Esophagus (tissue), 2 donors: Measurements from ENCODE around the gene ABL2. TPM values are rescaled to one million over a fixed set of nuclear protein-coding genes. Genes with fewer than 3 reads are reported as not detected.

Experiments used
- H3K27ac ChIP-seq, 2 donors: one replicate each; pipeline ENCODE4 v1.5.1; 2013; ENCODE audit warnings: low read depth in 2 of 2, mild to moderate bottlenecking in 2 of 2, inconsistent platforms in 1 of 2, low read length in 1 of 2, moderate library complexity in 1 of 2
- H3K27me3 ChIP-seq, 2 donors: one replicate each; pipeline ENCODE4 v1.6.1; 2013; ENCODE audit warnings: low read length in 2 of 2, control low read depth in 1 of 2, mild to moderate bottlenecking in 1 of 2; ENCODE audit not compliant: insufficient read depth in 2 of 2, control insufficient read depth in 1 of 2
- H3K36me3 ChIP-seq, 2 donors: one replicate each; pipeline ENCODE4 v1.6.1; 2013; ENCODE audit warnings: low read length in 1 of 2; ENCODE audit not compliant: control insufficient read depth in 2 of 2, insufficient read depth in 2 of 2
- H3K4me1 ChIP-seq, 2 donors: one replicate each; pipeline ENCODE4 v1.6.1; 2013; ENCODE audit warnings: low read length in 1 of 2; ENCODE audit not compliant: control insufficient read depth in 2 of 2, insufficient read depth in 2 of 2
- H3K4me3 ChIP-seq, 2 donors: one replicate each; pipeline ENCODE4 v1.5.1; 2013; ENCODE audit warnings: low read length in 2 of 2, mild to moderate bottlenecking in 2 of 2, low read depth in 1 of 2, moderate library complexity in 1 of 2
- H3K9me3 ChIP-seq, 2 donors: one replicate each; pipeline ENCODE4 v1.6.1; 2013; ENCODE audit warnings: mild to moderate bottlenecking in 2 of 2, low read depth in 1 of 2, low read length in 1 of 2, moderate library complexity in 1 of 2; ENCODE audit not compliant: control insufficient read depth in 2 of 2, insufficient read depth in 1 of 2
- WGBS, 2 donors: extraction: QIAGEN DNeasy Blood & Tissue Kit; methylation state at CpG; one replicate each; pipeline ENCODE4 v1.1.7; 2013; 5-methylcytosine and 5-hydroxymethylcytosine counted together
- polyA plus RNA-seq, 2 donors: library from polyadenylated mRNA; stranded (reverse); fragments of 200-250 nt; gene quantifications; one replicate each; pipeline ENCODE4 v1.2.3, GENCODE V29; 2013
- donor health status: healthy with polysubstance abuse.
- donor health status: Bipolar disorder and iron deficiency.

ABL2 gene
- polyA plus RNA-seq, 2 donors = 1.1 to 1.6 TPM

GRCh38 chr1:179129702-179130473 lies 99.6 kb downstream of the ABL2 start:
- Histone ChIP-seq H3K27ac (peak overlapping the region; percentile 66 to 71), H3K4me3 (peak overlapping the region in 1 of 2 donors; percentile 5), H3K9me3 (no peaks in the 10 kb centered on the region)

GRCh38 chr1:179128520-179128919 lies 101.0 kb downstream of the ABL2 start:
- Histone ChIP-seq H3K36me3 (peaks cover 0 to 4% of the 10 kb centered on the region in 2 donors), H3K27me3 (no peaks in the 10 kb centered on the region), H3K9me3 (no peaks in the 10 kb centered on the region), H3K4me1 (peaks cover 0 to 4% of the 10 kb centered on the region in 2 donors), H3K27ac (no peak overlapping the region), H3K4me3 (no peak overlapping the region)
- WGBS, 2 donors = 89 to 93% methylated on average over 4 of the region's 4 CpGs

More at GRCh38 chr1:179129702-179130473, 99.6 kb downstream of the ABL2 start:
- H3K36me3 ChIP-seq = peaks cover 0 to 4% of the 10 kb centered on the region in 2 donors
- 63 to 76% methylated on average over 10 of the region's 10 CpGs for WGBS, 2 donors
- no peaks in the 10 kb centered on the region for H3K27me3 ChIP-seq
- H3K4me1 ChIP-seq = peaks cover 0 to 4% of the 10 kb centered on the region in 2 donors

GRCh38 chr1:179127163-179127895 lies 102.1 kb downstream of the ABL2 start:
- WGBS, 2 donors = 87 to 91% methylated on average over 5 of the region's 5 CpGs
- Histone ChIP-seq H3K4me1 (peaks cover 0 to 4% of the 10 kb centered on the region in 2 donors), H3K27ac (no peak overlapping the region), H3K9me3 (no peaks in the 10 kb centered on the region), H3K36me3 (peaks cover 0 to 4% of the 10 kb centered on the region in 2 donors), H3K27me3 (no peaks in the 10 kb centered on the region), H3K4me3 (no peak overlapping the region)

GRCh38 chr1:179126338-179127060 lies 103.0 kb downstream of the ABL2 start:
- peaks cover 0 to 4% of the 10 kb centered on the region in 2 donors for H3K4me1 ChIP-seq
- no peak overlapping the region for H3K27ac ChIP-seq
- no peaks in the 10 kb centered on the region for H3K9me3 ChIP-seq
- peaks cover 0 to 4% of the 10 kb centered on the region in 2 donors for H3K36me3 ChIP-seq
- 82 to 83% methylated on average over 8 of the region's 8 CpGs for WGBS, 2 donors
- H3K4me3 ChIP-seq = no peak overlapping the region
- no peaks in the 10 kb centered on the region for H3K27me3 ChIP-seq

- H3K36me3 ChIP-seq = peaks cover 0 to 4% of the 10 kb centered on the region in 2 donors
- peaks cover 0 to 2% of the 10 kb centered on the region in 2 donors for H3K4me1 ChIP-seq
- H3K27ac ChIP-seq = no peak overlapping the region
- no peaks in the 10 kb centered on the region for H3K27me3 ChIP-seq
- no peak overlapping the region for H3K4me3 ChIP-seq
- whole genome bisulfite sequencing, 2 donors = 69 to 81% methylated on average over 1 of the region's 1 CpG
- no peaks in the 10 kb centered on the region for H3K9me3 ChIP-seq
These were observed 104.6 kb downstream of the ABL2 start for GRCh38 chr1:179124873-179125272.

GRCh38 chr1:179121159-179121938 lies 108.1 kb downstream of the ABL2 start:
- H3K9me3 ChIP-seq = no peaks in the 10 kb centered on the region
- H3K27ac ChIP-seq = no peak overlapping the region
- no peaks in the 10 kb centered on the region for H3K27me3 ChIP-seq
- H3K4me1 ChIP-seq = peaks cover 0 to 2% of the 10 kb centered on the region in 2 donors
- H3K4me3 ChIP-seq = no peak overlapping the region
- WGBS, 2 donors = 86 to 88% methylated on average over 7 of the region's 7 CpGs
- H3K36me3 ChIP-seq = peaks cover 0 to 5% of the 10 kb centered on the region in 2 donors

GRCh38 chr1:179120736-179121135 lies 108.7 kb downstream of the ABL2 start:
- no peak overlapping the region for H3K27ac ChIP-seq

GRCh38 chr1:179119513-179119912 lies 110.0 kb downstream of the ABL2 start:
- peaks cover 0 to 2% of the 10 kb centered on the region in 2 donors for H3K4me1 ChIP-seq
- no peaks in the 10 kb centered on the region for H3K27me3 ChIP-seq
- peaks cover 0 to 2% of the 10 kb centered on the region in 2 donors for H3K36me3 ChIP-seq
- no peak overlapping the region for H3K27ac ChIP-seq
- no peaks in the 10 kb centered on the region for H3K9me3 ChIP-seq
- H3K4me3 ChIP-seq = no peak overlapping the region

More at GRCh38 chr1:179120736-179121135, 108.7 kb downstream of the ABL2 start:
- no peaks in the 10 kb centered on the region for H3K9me3 ChIP-seq
- H3K4me1 ChIP-seq = peaks cover 0 to 2% of the 10 kb centered on the region in 2 donors
- peaks cover 0 to 2% of the 10 kb centered on the region in 2 donors for H3K36me3 ChIP-seq
- 73 to 75% methylated on average over 2 of the region's 2 CpGs for WGBS, 2 donors
- no peak overlapping the region for H3K4me3 ChIP-seq
- no peaks in the 10 kb centered on the region for H3K27me3 ChIP-seq

GRCh38 chr1:179115181-179115580 lies 114.3 kb downstream of the ABL2 start:
- peaks cover 0 to 2% of the 10 kb centered on the region in 2 donors for H3K4me1 ChIP-seq
- WGBS, 2 donors = 89 to 91% methylated on average over 3 of the region's 3 CpGs
- no peak overlapping the region for H3K27ac ChIP-seq
- H3K27me3 ChIP-seq = no peaks in the 10 kb centered on the region
- peaks cover 2 to 5% of the 10 kb centered on the region in 2 donors for H3K36me3 ChIP-seq
- no peaks in the 10 kb centered on the region for H3K9me3 ChIP-seq
- H3K4me3 ChIP-seq = no peak overlapping the region
